ENCODE results near the gene PGGT1B.
"Not testable (repeated sequence)": the region's sequence is repeated elsewhere in the genome, so short reads cannot be mapped to it uniquely, and the experiment has no call there.

The PGGT1B gene

DNA sequence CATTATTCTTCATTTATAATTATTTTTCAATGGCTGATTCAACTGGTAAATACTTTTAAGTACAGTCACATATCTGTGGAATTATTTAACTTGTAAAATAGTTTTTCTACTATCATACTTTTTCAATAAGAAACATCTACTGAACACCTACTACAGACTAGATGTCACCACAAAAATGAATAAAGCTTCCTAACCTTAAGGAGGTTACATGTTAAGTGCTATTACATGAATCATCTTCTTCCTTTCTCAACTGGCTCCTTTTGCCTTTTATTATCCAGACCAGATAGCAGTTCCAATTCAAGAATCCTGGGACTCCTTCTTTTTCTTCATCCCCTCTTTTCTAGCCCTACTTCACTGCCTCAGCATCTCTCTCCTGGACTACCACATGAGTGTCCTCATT, 4.7 kb downstream of the PGGT1B start:
- no peak for DNase-seq (ENCODE audit: low read depth in 2 of 2)

DNA sequence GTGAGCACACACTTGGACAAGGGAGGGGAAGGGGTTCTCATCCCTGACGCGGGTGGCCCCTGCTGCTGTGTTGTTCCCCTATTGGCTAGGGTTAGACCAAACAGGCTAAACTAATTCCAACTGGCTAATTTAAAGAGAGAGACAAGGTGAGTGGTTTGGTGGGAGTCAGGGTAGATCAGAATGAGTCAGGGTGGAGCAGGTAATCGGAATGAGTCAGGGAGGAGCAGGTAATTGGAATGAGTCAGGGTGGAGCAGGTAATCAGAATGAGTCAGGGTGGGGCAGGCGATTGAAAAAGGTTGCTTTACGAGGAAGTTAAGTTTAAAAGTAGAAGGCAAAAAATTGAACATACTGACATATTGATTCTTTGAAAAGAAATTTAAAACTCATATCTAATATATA, 13.3 kb downstream of the PGGT1B start:
- not testable (repeated sequence) for DNase-seq (ENCODE audit: low read depth in 2 of 2)

DNA sequence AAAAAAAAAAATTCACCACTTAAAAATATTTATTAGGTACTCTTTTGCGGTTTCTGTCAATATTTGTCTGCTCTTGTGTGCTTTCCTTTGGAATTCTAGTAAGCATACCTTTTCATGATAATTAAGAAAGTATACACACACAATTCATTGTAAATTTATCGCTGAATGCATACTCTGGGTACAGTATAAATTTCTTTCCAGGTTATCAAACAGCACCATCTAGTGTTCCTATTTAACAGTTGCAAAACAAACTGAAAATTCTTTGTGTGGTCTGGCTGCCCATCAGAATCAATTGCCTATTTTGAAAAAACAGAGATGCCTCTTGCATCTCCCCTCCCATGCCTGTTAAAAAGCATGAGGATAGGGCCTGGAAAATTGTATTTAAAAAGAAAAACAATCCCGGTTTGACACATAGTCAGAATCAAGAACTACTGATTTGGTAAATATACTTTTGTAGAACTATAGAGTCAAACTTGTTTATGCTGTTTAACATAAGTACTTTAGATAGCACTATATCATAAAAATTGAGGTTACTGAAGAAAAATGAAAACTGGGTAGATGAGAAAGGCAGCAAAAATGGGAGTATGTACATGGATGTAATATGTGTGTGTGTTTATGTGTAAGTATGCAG, 16.2 kb downstream of the PGGT1B start:
- no peak for DNase-seq (ENCODE audit: low read depth in 2 of 2)

DNA sequence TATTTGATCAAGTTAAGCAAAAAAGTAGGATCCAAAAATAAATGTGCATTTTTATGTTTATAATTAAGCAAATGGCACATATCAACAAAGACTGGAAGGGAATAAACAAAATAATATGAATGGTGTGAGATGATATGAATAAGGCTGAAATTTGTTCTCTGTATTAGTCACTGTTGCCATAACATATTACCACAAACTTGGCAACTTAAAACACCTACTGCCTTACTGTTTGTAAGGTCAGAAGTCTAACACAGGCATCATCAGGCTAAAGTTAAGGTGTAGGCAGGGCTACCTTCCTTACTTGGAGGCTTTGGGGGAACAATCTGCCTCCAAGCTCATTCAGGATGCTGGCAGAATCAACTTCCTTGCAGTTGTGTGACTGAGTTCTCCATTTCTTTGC, 19.3 kb downstream of the PGGT1B start:
- no peak for DNase-seq (ENCODE audit: low read depth in 2 of 2)

DNA sequence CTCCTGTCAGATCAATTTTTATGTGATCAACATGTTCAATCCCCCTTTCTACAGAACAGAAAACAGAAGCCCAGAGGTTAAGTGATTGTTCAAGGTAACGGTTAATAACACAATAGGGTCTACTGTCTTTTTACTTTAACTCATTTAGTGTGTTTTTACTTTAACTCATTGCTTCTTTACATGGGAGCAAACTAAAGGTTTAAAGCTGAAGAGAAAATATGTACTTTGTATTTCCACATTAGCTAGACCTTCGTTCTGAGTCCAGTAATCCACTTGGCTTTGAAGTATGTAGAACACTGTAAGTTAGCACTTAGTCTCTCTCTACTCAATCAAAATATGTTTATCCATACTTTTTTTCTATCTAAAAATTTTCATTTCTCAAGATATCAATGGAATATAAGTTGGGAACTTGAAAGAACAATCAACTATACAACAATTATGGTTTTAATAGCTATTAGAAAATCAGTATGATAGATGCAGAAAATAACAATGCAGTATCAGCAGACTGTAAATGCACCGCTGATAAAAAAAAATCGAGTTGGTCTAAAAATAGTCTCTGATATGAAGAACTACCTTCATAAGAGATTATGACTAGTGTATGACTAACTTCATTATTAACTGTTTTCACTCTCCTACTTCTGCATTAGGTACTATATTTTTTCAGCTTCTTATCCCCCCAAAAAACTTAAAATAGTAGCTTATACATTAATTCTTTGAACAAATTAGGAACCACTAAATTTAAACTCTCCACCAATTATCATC, 20.6 kb downstream of the PGGT1B start:
- no peak for DNase-seq (ENCODE audit: low read depth in 2 of 2)

DNA sequence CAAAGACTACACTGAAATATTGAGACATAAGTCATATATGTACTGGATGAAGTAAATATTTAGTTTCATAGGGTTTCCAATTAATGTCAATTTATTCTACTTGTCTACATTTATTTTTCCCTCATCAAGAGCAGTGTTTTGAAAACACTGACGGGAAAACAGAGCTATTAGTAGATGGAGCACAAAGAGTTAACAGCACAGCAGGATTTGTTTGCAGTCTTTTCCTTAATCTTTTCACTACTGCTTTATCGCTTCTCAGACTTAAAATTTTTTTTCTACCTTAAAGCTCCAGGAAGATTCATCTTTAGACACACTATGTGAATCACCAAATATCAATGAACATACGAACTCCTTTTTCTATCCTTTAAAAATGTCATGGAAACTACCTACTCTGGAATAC, 25.6 kb downstream of the PGGT1B start:
- no peak for DNase-seq (ENCODE audit: low read depth in 2 of 2)

DNA sequence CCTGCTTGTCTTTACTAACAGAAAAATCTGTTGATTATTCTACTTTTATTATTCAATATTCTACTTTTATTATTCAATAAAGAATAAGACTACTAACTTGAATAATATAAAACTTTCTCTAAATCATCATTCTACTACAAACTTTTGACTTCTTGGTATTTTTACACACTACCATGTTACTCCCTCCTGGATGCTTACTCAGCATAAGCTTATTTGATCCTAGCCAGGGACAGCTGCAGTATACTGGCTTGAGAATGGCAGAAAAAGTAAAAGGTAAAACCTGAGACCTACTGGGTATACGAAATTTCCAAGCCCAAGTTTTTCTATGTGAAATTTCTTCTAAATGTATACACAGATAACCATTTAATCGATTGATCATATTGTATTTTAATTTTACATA, 26.1 kb downstream of the PGGT1B start:
- DNase-seq (ENCODE audit: low read depth in 2 of 2), result no peak

DNA sequence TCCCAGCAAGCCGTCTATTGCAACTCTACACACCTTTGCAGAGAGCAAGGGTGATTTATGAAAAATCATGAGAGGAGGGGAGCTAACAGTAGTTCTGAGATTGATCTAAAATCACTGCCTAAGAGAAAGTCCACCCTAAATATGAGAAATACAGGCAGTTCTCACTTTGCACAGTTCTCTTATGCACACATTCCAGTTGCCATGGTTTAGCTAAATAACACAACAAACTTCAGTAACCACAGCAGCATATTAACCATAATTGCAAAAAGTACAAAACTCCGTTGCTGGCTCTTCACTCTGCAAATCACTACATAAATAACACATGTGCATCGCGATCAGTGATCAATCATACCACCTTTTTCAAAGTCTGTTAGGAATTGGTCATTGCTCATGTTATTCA, 31.1 kb downstream of the PGGT1B start:
- no peak for DNase-seq (ENCODE audit: low read depth in 2 of 2)

DNA sequence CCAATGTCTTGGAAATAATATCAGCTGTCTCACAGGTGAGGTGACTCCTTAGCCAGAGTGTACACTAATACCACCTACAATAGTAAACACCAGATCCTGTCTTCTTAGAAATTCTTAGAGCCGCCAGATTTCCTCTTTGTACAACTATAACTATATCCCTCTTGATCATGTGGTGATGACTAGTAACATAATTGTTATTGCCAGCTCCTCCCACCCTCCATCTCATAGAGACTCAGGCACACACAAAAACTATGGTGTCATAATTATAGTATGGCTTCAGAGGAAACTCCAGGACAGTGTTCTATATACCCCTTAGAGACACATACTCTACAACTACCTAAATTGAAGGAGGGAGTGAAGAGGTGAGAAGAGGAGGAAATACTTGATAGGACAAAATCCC, 33.1 kb downstream of the PGGT1B start:
- no peak for DNase-seq (ENCODE audit: low read depth in 2 of 2)

DNA sequence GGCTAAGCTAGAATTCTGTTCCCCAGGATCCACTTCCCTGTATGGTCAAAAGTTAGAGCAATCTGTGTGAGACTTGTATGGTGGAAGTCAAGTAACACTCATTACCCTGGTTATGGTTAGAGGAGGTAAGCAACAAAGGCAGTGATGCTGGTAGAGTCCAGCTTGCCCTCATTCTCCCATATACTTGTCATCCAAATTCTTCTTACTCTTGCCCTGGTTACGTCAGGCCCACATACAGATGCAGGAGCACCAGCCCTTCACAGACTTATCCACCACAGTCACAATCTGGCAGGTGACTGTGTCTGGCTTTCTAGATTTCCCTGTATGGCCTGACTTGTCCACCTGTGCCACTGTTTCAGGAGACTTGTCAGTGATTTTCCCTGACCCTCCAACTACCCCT, 35.4 kb downstream of the PGGT1B start:
- DNase-seq (ENCODE audit: low read depth in 2 of 2), result no peak

DNA sequence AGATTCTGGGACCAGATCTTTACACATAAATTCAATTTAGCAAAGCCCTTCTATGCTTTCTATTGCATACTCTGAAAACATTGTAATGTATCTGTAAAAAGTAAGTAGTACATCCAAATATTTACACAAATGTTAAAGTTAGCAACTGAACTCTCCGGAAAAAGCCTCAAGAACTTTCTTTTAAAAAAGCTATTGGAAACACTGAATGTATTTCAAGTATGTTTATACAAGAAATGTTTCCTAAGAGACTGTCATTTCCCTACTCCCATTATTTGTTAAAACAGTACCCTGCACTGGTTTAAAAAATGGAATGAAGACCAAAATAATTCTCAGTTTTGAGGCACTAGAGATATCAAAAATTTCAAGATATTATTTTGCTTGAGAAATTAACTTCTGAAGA, 48.1 kb downstream of the PGGT1B start:
- DNase-seq (ENCODE audit: low read depth in 2 of 2), result no peak

DNA sequence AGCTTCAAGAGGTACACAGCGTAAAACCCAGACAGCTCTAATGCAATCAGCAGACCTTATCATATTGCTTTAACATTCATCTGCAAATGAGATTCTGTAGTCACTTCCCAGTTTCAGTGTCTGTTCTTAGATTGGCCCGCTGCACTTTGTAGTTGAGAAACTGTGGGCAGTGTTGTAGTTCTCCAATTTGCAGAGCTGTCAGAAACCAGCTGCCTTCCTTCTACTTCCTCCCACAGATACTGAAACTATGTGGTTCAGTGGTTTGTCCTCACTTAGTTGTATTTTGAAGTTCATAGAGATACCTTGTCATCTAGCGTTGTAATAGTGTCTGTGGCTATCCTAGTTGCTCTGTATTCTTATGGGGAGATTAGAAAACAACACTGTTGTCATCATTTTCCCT, 53.4 kb downstream of the PGGT1B start:
- peak; percentile 17 to 42 for DNase-seq (ENCODE audit: low read depth in 2 of 2)

DNA sequence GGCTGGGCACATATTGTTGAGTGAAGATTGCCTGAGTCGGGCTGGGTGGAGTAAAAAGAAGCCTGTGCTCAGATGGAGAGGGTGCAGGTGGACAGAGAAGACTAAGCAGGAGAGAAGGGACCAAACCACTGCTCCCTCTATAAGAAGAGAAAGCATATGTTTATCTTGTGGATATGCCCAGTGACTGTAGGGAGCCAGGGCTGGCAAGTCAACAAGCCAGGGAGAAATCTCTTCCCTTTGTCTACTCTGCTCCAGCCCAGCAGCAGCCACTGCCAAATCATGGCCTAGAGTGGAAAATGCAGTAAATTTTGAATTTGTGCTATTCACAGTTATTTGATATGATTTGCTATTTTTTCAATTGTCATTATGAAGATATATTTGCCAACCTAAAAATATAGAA, 59.7 kb downstream of the PGGT1B start:
- no peak for DNase-seq (ENCODE audit: low read depth in 2 of 2)

DNA sequence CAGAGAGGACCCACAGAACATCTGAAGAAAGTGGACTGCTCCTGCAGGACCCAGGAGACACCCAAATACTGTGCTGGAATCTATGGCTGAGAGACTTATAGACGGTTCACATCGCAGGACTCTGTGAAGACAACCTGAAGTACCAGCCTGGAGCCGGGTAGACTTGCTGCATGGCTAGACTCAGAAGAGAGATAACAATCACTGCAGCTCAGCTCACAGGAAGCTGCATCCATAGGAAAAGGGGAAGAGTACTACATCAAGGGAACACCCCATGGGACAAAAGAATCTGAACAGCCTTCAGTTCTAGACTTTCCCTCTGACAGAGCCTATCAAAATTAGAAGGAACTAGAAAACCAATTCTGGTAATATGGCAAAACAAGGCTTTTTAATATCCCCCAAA, 66.5 kb downstream of the PGGT1B start:
- no peak for DNase-seq (ENCODE audit: low read depth in 2 of 2)

DNA sequence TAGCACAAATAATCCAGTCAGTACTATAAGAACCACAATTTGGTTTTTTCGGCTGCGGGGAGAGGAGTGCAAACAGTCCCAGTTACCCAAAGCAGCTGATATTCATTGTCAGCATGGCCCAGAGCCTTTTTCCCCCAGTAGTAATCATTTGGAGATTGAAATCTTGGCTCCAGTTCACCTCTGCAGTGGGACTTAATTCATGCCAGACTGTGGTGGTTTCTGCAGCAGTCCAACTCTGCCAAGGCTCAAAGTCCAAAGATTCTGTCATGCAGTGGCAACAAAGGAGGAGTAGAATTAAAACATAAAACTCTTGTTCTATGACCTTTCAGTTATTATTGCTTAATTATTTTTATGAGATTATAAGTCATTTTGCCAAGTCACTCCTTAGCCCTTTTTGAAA, 68.0 kb downstream of the PGGT1B start:
- DNase-seq (ENCODE audit: low read depth in 2 of 2), result no peak

DNA sequence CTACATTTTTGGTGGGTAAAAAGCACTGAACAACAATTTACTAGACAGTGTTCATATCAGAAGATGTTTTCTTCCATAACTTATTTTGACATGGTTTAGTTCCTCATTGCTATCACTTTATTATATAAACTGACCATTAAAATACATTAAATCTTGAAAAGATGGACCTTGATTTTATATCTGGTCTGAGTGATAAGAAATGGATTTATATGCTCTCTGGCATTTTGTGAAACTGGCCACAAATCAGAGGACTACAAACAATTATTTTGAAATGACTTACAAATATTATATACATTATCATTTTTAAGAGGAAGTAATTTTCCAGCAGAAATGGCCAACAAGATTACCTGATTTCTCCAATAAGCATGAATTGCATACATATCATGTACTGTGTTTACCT, 69.4 kb downstream of the PGGT1B start:
- no peak for DNase-seq (ENCODE audit: low read depth in 2 of 2)

DNA sequence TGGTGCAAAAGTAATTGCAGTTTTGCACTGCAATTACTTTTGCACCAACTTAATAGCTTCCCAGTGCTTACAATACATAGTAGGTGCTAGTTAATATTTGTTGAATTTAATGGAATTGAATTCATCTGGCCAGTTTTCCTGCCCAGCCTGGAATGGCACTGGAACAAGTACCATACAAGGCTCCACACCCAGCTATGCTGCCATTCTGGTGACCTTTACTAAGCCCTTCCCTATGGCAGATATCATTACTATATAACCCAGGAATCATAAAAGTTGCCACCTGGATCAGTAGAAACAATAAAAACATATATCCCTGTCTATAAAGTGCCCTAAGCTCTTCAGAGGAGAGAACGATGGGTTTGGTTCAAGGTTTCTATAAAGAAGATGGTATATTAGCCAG, 70.6 kb downstream of the PGGT1B start:
- no peak for DNase-seq (ENCODE audit: low read depth in 2 of 2)

DNA sequence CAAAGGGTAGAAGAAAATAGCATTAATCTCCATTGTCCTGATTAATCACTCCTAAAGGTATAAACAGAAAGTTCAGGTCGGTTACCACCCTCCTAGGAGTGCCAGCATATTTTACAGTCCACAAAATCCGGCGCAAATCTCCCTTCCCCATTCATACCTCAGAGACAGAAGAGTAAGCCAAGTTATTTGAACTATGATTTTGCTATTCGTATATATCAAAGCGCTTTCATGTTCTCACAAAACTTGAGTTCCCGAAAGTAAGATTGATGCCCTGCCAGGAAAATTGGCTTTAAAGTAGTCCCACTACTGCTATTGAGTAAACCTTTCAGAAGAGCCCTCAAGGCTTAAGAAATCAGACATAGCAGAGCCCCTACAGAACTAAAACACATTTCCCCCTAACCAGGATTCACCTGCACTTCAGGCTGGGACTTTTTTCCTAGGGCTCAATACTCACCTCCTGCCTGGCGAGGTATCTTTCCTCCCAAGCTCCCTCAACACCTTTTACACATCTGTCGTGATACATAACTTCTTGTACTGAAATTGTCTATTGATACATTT, 71.1 kb downstream of the PGGT1B start:
- DNase-seq (ENCODE audit: low read depth in 2 of 2), result no peak

DNA sequence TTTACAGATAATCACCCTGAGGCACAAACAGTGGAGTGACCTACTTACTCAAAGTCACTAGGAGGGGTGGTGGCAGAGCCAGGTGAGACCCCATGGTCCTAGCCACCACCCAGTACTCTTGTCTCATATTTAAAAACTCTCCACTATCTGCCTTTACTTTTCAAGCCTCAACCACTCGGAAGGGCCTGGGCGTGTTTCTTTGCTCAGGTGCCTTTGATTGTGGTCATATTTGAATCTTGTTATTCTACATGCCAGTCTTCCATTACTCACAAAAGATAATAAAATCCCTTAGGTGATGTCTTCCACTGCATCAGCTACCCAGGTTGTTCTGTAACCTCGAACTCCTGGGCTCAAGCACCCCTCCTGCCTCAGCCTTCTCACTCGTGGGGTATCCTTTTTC, 72.3 kb downstream of the PGGT1B start:
- no peak for DNase-seq (ENCODE audit: low read depth in 2 of 2)

DNA sequence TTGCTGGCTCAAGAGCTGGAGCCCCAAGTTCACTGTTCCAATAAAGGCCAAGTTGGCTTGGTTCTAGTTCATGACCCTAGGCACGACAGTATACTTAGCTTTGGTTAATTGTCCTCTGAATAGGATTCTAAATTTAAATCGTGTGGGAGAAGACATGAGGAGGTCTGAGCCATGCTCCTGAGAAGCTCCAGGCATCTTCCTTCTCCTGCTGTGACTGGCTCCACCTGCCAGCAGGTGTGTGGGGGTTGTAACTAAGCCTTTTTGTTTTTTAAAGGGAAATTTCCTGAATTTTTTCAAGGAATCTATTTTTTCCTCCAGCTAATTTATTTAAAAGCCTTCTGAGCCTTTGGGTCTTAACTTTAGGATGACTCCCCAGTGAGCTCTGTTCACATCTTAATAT, 72.8 kb downstream of the PGGT1B start:
- DNase-seq (ENCODE audit: low read depth in 2 of 2), result no peak

DNA sequence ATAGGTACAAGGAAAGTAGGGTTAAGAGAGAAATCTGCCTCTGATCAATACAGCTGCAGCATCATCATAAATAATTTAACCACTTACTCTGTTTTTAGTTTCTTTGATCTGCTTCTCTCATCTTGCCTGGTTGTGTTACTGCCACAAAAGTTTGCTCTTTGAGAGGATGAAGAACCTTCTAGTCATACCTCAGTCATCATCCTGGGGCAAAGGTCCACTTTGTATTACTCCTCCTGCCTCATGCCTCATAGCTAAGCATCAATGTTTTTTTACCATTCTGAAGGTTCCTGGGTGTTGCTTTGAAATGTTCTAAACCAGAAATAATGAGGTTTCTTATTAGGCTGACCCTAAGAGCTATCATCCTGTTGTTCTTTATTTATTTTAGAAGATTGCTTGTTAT, 75.9 kb downstream of the PGGT1B start:
- DNase-seq (ENCODE audit: low read depth in 2 of 2), result no peak

DNA sequence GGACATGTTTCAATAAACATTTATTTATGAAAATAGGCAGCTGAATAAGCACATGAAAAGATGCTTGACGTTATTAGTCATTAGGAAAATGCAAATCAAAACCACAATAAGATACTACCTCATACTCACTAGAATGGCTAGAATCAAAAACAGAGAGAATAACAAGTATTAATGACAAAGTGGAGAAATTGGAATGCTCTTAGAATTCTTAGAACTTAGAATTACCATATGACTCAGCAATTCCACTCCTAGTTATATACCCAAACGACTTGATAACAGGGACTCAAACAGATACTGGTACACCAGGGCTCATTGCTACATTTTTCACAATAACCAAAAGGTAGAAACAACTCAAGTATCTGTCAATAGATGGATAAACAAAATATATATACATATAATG, 77.9 kb downstream of the PGGT1B start:
- no peak for DNase-seq (ENCODE audit: low read depth in 2 of 2)

DNA sequence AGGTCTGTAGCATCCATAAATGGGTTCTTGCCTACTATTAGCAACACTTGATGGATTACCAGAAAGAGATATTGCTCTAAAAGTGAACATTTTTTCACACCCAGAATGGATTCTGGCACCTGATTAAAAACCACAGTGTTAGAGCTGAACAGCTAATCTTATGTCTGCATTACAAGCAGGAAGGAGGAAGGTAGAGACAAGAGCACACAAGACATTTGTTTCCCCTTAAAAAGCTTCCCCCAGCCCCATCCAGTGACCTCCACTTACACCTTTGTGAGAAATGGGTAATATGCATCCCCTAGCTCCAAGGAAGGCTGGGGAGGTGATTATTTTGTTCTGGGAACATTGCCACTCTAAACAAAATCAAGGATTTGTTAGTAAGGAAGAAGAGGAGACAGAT, 80.9 kb downstream of the PGGT1B start:
- no peak for DNase-seq (ENCODE audit: low read depth in 2 of 2)
